Duodenal mucosa (tissue), 2 donors: ENCODE measurements around the gene MRC2.
"Not testable (repeated sequence)": the region's sequence is repeated elsewhere in the genome, so short reads cannot be mapped to it uniquely, and the experiment has no call there.

Experiments
- H3K27ac ChIP-seq: one replicate; pipeline ENCODE4 v1.7.0; 2013; ENCODE audit warnings: low read depth, low read length
- H3K27me3 ChIP-seq, 2 donors: one replicate each; pipeline ENCODE4 v1.7.0; 2013; ENCODE audit warnings: low read length in 2 of 2, control low read depth in 1 of 2; ENCODE audit not compliant: insufficient read depth in 2 of 2, control insufficient read depth in 1 of 2
- H3K36me3 ChIP-seq, 2 donors: one replicate each; pipeline ENCODE4 v1.7.0; 2013; ENCODE audit warnings: low read length in 2 of 2, control low read depth in 1 of 2; ENCODE audit not compliant: insufficient read depth in 2 of 2, control insufficient read depth in 1 of 2
- H3K4me1 ChIP-seq, 2 donors: one replicate each; pipeline ENCODE4 v1.7.0; 2013; ENCODE audit warnings: low read length in 2 of 2, control low read depth in 1 of 2; ENCODE audit not compliant: insufficient read depth in 2 of 2, control insufficient read depth in 1 of 2
- H3K4me3 ChIP-seq, 2 donors: one replicate each; pipeline ENCODE4 v1.7.0; 2013; ENCODE audit warnings: low read length in 2 of 2, low read depth in 1 of 2
- H3K9ac ChIP-seq, 2 donors: one replicate each; pipeline ENCODE4 v1.7.0; 2013; ENCODE audit warnings: low read length in 2 of 2, low read depth in 1 of 2
- H3K9me3 ChIP-seq, 2 donors: one replicate each; pipeline ENCODE4 v1.7.0; 2013; ENCODE audit warnings: low read length in 2 of 2, control low read depth in 1 of 2; ENCODE audit not compliant: control insufficient read depth in 1 of 2

MRC2 gene

DNA sequence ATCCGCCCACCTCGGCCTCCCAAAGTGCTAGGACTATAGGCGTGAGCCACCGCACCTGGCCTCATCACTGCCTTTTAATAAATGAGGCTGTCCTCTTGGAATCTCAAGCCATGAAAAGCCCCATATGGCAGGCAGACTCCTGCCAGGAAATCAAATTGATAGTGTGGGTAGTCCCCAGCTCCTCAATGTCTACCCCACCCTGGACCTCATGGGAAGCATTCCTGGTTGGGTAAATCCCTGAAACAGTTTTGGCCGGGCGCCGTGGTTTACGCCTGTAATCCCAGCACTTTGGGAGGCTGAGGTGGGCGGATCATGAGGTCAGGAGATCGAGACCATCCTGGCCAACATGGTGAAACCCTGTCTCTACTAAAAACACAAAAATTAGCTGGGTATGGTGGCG, 71.0 kb downstream of the MRC2 start:
- H3K27ac ChIP-seq, H3K4me3 ChIP-seq, H3K9me3 ChIP-seq, H3K4me1 ChIP-seq, H3K36me3 ChIP-seq, H3K9ac ChIP-seq: not testable (repeated sequence)
- peaks cover 4 to 15% of the 10 kb centered on the region in 2 donors for H3K27me3 ChIP-seq

- Histone ChIP-seq H3K36me3 (no peaks in the 10 kb centered on the region), H3K9ac (no peak overlapping the region), H3K4me1 (peaks cover 10% of the 10 kb centered on the region in 2 donors), H3K4me3 (no peak overlapping the region), H3K27ac (no peak overlapping the region), H3K27me3 (peaks cover 14 to 31% of the 10 kb centered on the region in 2 donors), H3K9me3 (no peaks in the 10 kb centered on the region)
These were observed 73.7 kb downstream of the MRC2 start for GRCh38 chr17:62700964-62701705.

- Histone ChIP-seq H3K27me3 (peaks cover 17 to 31% of the 10 kb centered on the region in 2 donors), H3K9me3 (no peaks in the 10 kb centered on the region), H3K4me1 (peaks cover 10% of the 10 kb centered on the region in 2 donors), H3K27ac (no peak overlapping the region), H3K4me3 (no peak overlapping the region), H3K36me3 (no peaks in the 10 kb centered on the region), H3K9ac (no peak overlapping the region)
These were observed 74.2 kb downstream of the MRC2 start for GRCh38 chr17:62701706-62702085.

DNA sequence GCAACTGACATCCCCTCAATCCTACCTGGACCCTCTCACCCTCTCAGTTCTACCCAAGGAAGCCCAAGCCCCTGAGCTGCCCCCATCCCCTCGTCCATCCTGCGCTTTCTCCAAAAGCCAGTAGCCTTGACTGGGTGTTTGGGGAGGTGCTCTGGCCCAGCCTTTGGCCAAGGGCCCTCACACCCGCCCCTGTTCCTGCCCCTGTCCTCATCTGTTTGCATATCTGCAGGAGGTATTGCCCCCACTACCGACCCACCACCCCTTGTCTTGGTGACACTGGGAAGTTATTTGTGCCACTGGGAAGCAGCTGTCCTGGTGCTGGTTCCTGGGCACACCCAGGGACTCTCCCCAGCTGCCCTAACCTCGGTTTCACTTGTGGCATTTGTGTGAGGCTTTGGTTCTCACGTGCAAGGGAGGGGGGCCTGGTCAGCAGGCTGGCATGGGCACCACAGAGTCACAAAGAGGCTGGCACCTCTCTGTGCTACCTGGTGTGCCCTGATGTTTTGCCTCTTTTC, 75.3 kb downstream of the MRC2 start:
- Histone ChIP-seq H3K36me3 (no peaks in the 10 kb centered on the region), H3K4me3 (no peak overlapping the region), H3K4me1 (peaks cover 10% of the 10 kb centered on the region in 2 donors), H3K9ac (no peak overlapping the region), H3K27me3 (peaks cover 19 to 31% of the 10 kb centered on the region in 2 donors), H3K9me3 (no peaks in the 10 kb centered on the region), H3K27ac (no peak overlapping the region)

GRCh38 chr17:62703261-62703775, 75.8 kb downstream of the MRC2 start:
- Histone ChIP-seq H3K27ac (no peak overlapping the region), H3K36me3 (no peaks in the 10 kb centered on the region), H3K9ac (no peak overlapping the region), H3K4me1 (peaks cover 10% of the 10 kb centered on the region in 2 donors), H3K27me3 (peaks cover 19 to 31% of the 10 kb centered on the region in 2 donors), H3K9me3 (no peaks in the 10 kb centered on the region), H3K4me3 (peak overlapping the region in 1 of 2 donors; percentile 54)

- Histone ChIP-seq H3K9ac (peak overlapping the region in 1 of 2 donors; percentile 49), H3K4me1 (peaks cover 10% of the 10 kb centered on the region in 2 donors), H3K27ac (no peak overlapping the region), H3K9me3 (peaks cover 0 to 5% of the 10 kb centered on the region in 2 donors), H3K36me3 (no peaks in the 10 kb centered on the region), H3K4me3 (peak overlapping the region; percentile 54 to 60), H3K27me3 (peaks cover 19 to 31% of the 10 kb centered on the region in 2 donors)
These were observed 76.4 kb downstream of the MRC2 start for GRCh38 chr17:62703776-62704380.

GRCh38 chr17:62704381-62704971, 77.0 kb downstream of the MRC2 start:
- Histone ChIP-seq H3K9me3 (peaks cover 0 to 5% of the 10 kb centered on the region in 2 donors), H3K27ac (no peak overlapping the region), H3K27me3 (peaks cover 19 to 31% of the 10 kb centered on the region in 2 donors), H3K9ac (peak overlapping the region in 1 of 2 donors; percentile 49), H3K4me1 (peaks cover 10% of the 10 kb centered on the region in 2 donors), H3K4me3 (peak overlapping the region; percentile 54 to 60), H3K36me3 (no peaks in the 10 kb centered on the region)

DNA sequence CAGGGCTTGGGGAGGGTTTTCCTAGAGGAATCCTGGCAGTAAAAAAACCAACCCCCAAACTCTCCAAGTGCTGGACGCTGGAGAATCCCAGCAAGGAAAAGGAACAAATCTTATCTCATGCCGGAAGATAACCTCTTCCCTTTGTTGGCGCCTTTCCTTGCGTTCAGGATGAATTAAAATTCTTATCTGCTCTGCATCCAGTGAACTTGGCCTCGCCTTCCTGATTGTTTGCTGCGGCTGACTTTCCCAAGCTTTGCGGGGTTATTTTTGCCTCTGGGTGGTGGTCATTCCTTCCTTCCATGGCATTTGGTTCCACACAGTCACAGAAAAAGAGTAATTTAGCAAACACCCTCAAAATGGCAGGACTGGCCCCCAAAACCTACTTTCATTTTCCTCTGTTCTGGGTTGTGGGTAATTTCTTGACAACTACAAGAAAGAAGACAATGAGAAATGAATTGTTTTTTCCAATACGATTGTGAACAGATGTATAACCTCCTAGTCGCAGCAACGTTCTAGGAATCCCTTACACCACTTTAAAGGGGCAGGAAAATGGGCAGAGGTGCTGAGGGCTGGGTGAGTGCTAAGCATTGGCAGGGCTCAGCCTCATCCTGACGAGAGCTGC, 77.8 kb downstream of the MRC2 start:
- peak overlapping the region in 1 of 2 donors; percentile 60 for H3K4me3 ChIP-seq
- H3K27ac ChIP-seq: no peak overlapping the region
- H3K9ac ChIP-seq: no peak overlapping the region
- peaks cover 0 to 5% of the 10 kb centered on the region in 2 donors for H3K9me3 ChIP-seq
- peaks cover 19 to 31% of the 10 kb centered on the region in 2 donors for H3K27me3 ChIP-seq
- no peaks in the 10 kb centered on the region for H3K36me3 ChIP-seq
- peaks cover 10% of the 10 kb centered on the region in 2 donors for H3K4me1 ChIP-seq

- peaks cover 10% of the 10 kb centered on the region in 2 donors for H3K4me1 ChIP-seq
- H3K27me3 ChIP-seq: peaks cover 19 to 31% of the 10 kb centered on the region in 2 donors
- no peak overlapping the region for H3K9ac ChIP-seq
- peaks cover 0 to 5% of the 10 kb centered on the region in 2 donors for H3K9me3 ChIP-seq
- H3K36me3 ChIP-seq: no peaks in the 10 kb centered on the region
- H3K4me3 ChIP-seq: no peak overlapping the region
- H3K27ac ChIP-seq: no peak overlapping the region
These were observed 78.5 kb downstream of the MRC2 start for GRCh38 chr17:62705778-62706597.
